SK-N-SH (cell line): ENCODE measurements around the gene RASGRF2. TPM values are rescaled to one million over a fixed set of nuclear protein-coding genes. Genes with fewer than 3 reads are reported as not detected.

Experiments
- CTCF ChIA-PET: fragments of 300-600, 350-600 bp; formaldehyde crosslinking; extraction: SDS; loops from one replicate; lab custom pipeline; 2021; lab: Yijun Ruan, JAX
- POLR2A ChIA-PET: fragments of 350-600 bp; sonication (Branson Sonifier 250); formaldehyde crosslinking; extraction: SDS; loops from one replicate; lab custom pipeline; 2020; ENCODE audit warnings: antibody characterized with exemption, inconsistent platforms; lab: Yijun Ruan, JAX
- DNase-seq: peaks from one replicate; pipeline ENCODE4 v3.0.0; 2012
- H2AFZ ChIP-seq: fragments of 200-600 bp; sonication (generic); 2 replicates; pipeline ENCODE4 v1.8.1; 2016; ENCODE audit warnings: antibody characterized with exemption, mild to moderate bottlenecking, low read depth
- H3F3A ChIP-seq: fragments of 200-600 bp; sonication (generic); replicated peaks from 2 replicates; pipeline ENCODE3; 2016; ENCODE audit warnings: antibody characterized with exemption, mild to moderate bottlenecking; ENCODE audit not compliant: insufficient read depth
- H3K27ac ChIP-seq, 2 experiments: fragments of 200-500 bp in 1 of 2; fragments of 200-600 bp in 1 of 2; sonication (Bioruptor generic) in 1 of 2; sonication (generic), shearing (Covaris generic) in 1 of 2; 2 replicates each; pipeline versions ENCODE4 v1.5.1 to v1.6.1; 2014 to 2016; ENCODE audit warnings: low read depth in 2 of 2, inconsistent platforms in 1 of 2, low read length in 1 of 2, mild to moderate bottlenecking in 1 of 2, mixed read lengths in 1 of 2
- H3K27me3 ChIP-seq: fragments of 200-600 bp; sonication (generic), shearing (Covaris generic); 2 replicates; pipeline ENCODE4 v1.6.1; 2016; ENCODE audit warnings: mixed run types; ENCODE audit not compliant: insufficient read depth
- H3K36me3 ChIP-seq, 2 experiments: fragments of 200-500 bp in 1 of 2; fragments of 200-600 bp in 1 of 2; sonication (Bioruptor generic) in 1 of 2; sonication (generic) in 1 of 2; replicated peaks in 1 of 2; 2 replicates each; pipeline versions ENCODE3 to v1.5.1; 2014 to 2016; ENCODE audit warnings: low read length in 1 of 2, mild to moderate bottlenecking in 1 of 2; ENCODE audit not compliant: insufficient read depth in 2 of 2, control insufficient read depth in 1 of 2
- H3K4me1 ChIP-seq, 2 experiments: fragments of 200-500 bp in 1 of 2; fragments of 200-600 bp in 1 of 2; sonication (Bioruptor generic) in 1 of 2; sonication (generic), shearing (Covaris generic) in 1 of 2; 2 replicates each; pipeline versions ENCODE4 v1.5.1 to v1.6.1; 2014 to 2016; ENCODE audit warnings: low read depth in 1 of 2, low read length in 1 of 2, mixed run types in 1 of 2; ENCODE audit not compliant: insufficient read depth in 2 of 2, control insufficient read depth in 1 of 2
- H3K4me2 ChIP-seq: fragments of 200-600 bp; sonication (generic), shearing (Covaris generic); 2 replicates; pipeline ENCODE4 v1.6.1; 2017; ENCODE audit warnings: mixed run types
- H3K4me3 ChIP-seq, 2 experiments: fragments of 200-500 bp in 1 of 2; fragments of 200-600 bp in 1 of 2; sonication (Bioruptor generic) in 1 of 2; sonication (generic), shearing (Covaris generic) in 1 of 2; 2 replicates each; pipeline versions ENCODE4 v1.5.1 to v1.8.1; 2014 to 2016; ENCODE audit warnings: low read depth in 2 of 2, inconsistent platforms in 1 of 2, low read length in 1 of 2, mild to moderate bottlenecking in 1 of 2, mixed read lengths in 1 of 2, moderate library complexity in 1 of 2
- H3K79me2 ChIP-seq: fragments of 200-600 bp; sonication (generic); 2 replicates; pipeline ENCODE4 v1.8.1; 2017; ENCODE audit warnings: mild to moderate bottlenecking; ENCODE audit not compliant: insufficient read depth
- H3K9ac ChIP-seq: fragments of 200-600 bp; sonication (generic); 2 replicates; pipeline ENCODE4 v1.6.1; 2017; ENCODE audit warnings: mixed run types
- H3K9me2 ChIP-seq: fragments of 200-600 bp; sonication (generic); 2 replicates; pipeline ENCODE4 v1.6.1; 2017; ENCODE audit warnings: mixed run types
- H3K9me3 ChIP-seq: fragments of 200-600 bp; sonication (generic); 2 replicates; pipeline ENCODE4 v1.6.1; 2017; ENCODE audit warnings: mixed run types, mild to moderate bottlenecking, moderate library complexity
- H4K20me1 ChIP-seq: fragments of 200-600 bp; sonication (generic); 2 replicates; pipeline ENCODE4 v1.6.1; 2017; ENCODE audit warnings: mild to moderate bottlenecking, mixed run types; ENCODE audit not compliant: insufficient read depth
- ELF1 ChIP-seq: IDR thresholded peaks from 2 replicates; pipeline ENCODE4 v1.4.0; 2012
- EP300 ChIP-seq, 2 experiments: IDR thresholded peaks; 2 replicates each; pipeline versions ENCODE4 v1.4.0 to v1.6.1; 2012; ENCODE audit warnings: borderline replicate concordance in 1 of 2, low read depth in 1 of 2, low read length in 1 of 2
- FOXJ3 ChIP-seq: sonication (generic); formaldehyde crosslinking; IDR thresholded peaks from 2 replicates; pipeline ENCODE4 v1.5.1; 2020; ENCODE audit warnings: mild to moderate bottlenecking, missing genetic modification reagents
- FOXM1 ChIP-seq: IDR thresholded peaks from 2 replicates; pipeline ENCODE4 v1.4.0; 2012; ENCODE audit warnings: low read depth, mild to moderate bottlenecking
- GATA2 ChIP-seq: sonication (generic); formaldehyde crosslinking; IDR thresholded peaks from 2 replicates; pipeline ENCODE4 v1.5.0; 2020; ENCODE audit warnings: mild to moderate bottlenecking, missing genetic modification reagents
- RAD21 ChIP-seq: IDR thresholded peaks from 2 replicates; pipeline ENCODE4 v1.6.1; 2012; ENCODE audit warnings: mild to moderate bottlenecking, low read length
- RFX5 ChIP-seq: IDR thresholded peaks from 2 replicates; pipeline ENCODE4 v1.6.1; 2012; ENCODE audit warnings: mild to moderate bottlenecking, improper control_type of control experiment, low read length
- RXRA ChIP-seq: IDR thresholded peaks from 2 replicates; pipeline ENCODE4 v1.4.0; 2012; ENCODE audit warnings: low read depth, mild to moderate bottlenecking, borderline replicate concordance
- TCF12 ChIP-seq: IDR thresholded peaks from 2 replicates; pipeline ENCODE4 v1.4.0; 2012
- WGBS: methylation state at CpG from one replicate; pipeline ENCODE4 v1.1.6; 2017; ENCODE audit warnings: low lambda C conversion rate; 5-methylcytosine and 5-hydroxymethylcytosine counted together
- polyA plus RNA-seq, 3 experiments: library from polyadenylated mRNA; depleted of rRNA; stranded (reverse); fragments of >200 nt; gene quantifications; 2 replicates each; pipeline ENCODE4 v1.2.3, GENCODE V29; 2012
- TF ChIP-seq, protein P1 (sequence below): fragments of 200-600 bp; sonication (generic); IDR thresholded peaks from 2 replicates; pipeline ENCODE4 v1.6.1; 2017; ENCODE audit warnings: antibody characterized with exemption, mild to moderate bottlenecking, moderate library complexity
- TF ChIP-seq, protein P2 (sequence below): fragments of 150-350 bp; IDR thresholded peaks from 2 replicates; pipeline ENCODE4 v1.6.1; 2016; ENCODE audit warnings: mild to moderate bottlenecking, low read depth, low read length
- TF ChIP-seq, protein P3 (sequence below): IDR thresholded peaks from 2 replicates; pipeline ENCODE4 v1.6.1; 2012; ENCODE audit warnings: mild to moderate bottlenecking, low read depth, low read length, moderate library complexity

The RASGRF2 gene
- polyA plus RNA-seq, 1 of the 3 experiments (the other 2 are of a cell fraction) = under 0.01 TPM

DNA sequence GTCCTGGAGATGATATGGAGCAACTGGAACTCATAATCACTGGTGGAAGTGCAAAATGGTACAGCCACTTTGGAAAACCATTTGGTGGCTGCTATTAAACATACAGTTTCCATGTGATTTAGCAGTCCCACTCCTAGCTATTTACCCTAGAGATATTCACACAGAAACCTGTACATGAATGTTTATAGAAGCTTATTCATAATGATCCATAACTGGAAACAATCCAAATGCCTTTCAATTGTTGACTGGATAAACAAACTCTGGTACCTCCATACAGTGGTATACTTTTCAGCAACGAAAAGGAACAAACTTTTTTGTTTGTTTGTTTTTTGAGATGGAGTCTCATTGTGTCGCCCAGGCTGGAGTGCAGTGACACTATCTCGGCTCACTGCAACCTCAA, 47.7 kb upstream of the RASGRF2 start:
- no peak overlapping the region for H3K4me2 ChIP-seq
- POLR2A ChIA-PET = no interaction called here
- no peaks in the 10 kb centered on the region for H3K9me3 ChIP-seq
- no peak overlapping the region for H3K4me3 ChIP-seq
- H3K79me2 ChIP-seq = no peaks in the 10 kb centered on the region
- peaks cover 0 to 3% of the 10 kb centered on the region in 2 experiments; a peak in 1 of 4 replicates for H3K4me1 ChIP-seq
- H3K9ac ChIP-seq = no peak overlapping the region
- H3F3A ChIP-seq = no peaks in the 10 kb centered on the region
- H2AFZ ChIP-seq = no peak overlapping the region
- CTCF ChIA-PET = no interaction called here
- 64% methylated on average over 3 of the region's 3 CpGs for WGBS
- no peaks in the 10 kb centered on the region for H3K9me2 ChIP-seq
- H3K27ac ChIP-seq = no peak overlapping the region
- H4K20me1 ChIP-seq = no peaks in the 10 kb centered on the region
- no peaks in the 10 kb centered on the region for H3K27me3 ChIP-seq
- no peak for DNase-seq
- TF ChIP-seq FOXM1 = no peak
- H3K36me3 ChIP-seq = no peaks in the 10 kb centered on the region

DNA sequence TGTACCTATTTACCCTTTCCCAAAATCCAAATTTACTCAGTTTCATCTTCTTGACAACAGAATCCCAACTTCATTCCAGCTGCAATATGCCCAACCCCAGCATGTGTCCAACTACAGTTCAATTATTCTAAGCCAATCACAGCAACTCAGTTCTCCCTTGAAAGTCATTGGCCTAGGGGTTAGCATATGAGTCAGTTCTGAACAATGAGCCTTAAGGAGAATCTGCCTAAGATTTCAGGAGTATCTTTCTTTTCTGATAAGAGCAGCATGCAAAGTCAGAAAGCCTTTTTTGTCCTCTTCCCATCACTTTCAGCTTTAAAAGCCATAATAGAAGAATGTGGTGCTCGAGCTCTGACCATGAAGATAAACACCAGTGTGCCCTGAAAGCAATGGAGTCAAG, 44.4 kb upstream of the RASGRF2 start:
- CTCF ChIA-PET = interaction anchor here (1.2 to 1.3 kb wide), 2 partner anchors 280 to 383 kb away, joined by 3 read pairs; no protein-coding TSS in a partner anchor
- 21% methylated on average over 1 of the region's 1 CpG for WGBS
- peaks cover 0 to 3% of the 10 kb centered on the region in 2 experiments; a peak in 1 of 4 replicates for H3K4me1 ChIP-seq
- H3K27ac ChIP-seq = no peak overlapping the region
- no peak overlapping the region for H3K9ac ChIP-seq
- H4K20me1 ChIP-seq = no peaks in the 10 kb centered on the region
- H3K9me2 ChIP-seq = no peaks in the 10 kb centered on the region
- no peak overlapping the region for H3K4me3 ChIP-seq
- no peak for DNase-seq
- H3K27me3 ChIP-seq = no peaks in the 10 kb centered on the region
- H3F3A ChIP-seq = no peaks in the 10 kb centered on the region
- no peak overlapping the region for H2AFZ ChIP-seq
- H3K36me3 ChIP-seq = no peaks in the 10 kb centered on the region
- H3K79me2 ChIP-seq = no peaks in the 10 kb centered on the region
- H3K9me3 ChIP-seq = no peaks in the 10 kb centered on the region
- no peak for TF ChIP-seq ELF1
- TF ChIP-seq, protein P1, sequence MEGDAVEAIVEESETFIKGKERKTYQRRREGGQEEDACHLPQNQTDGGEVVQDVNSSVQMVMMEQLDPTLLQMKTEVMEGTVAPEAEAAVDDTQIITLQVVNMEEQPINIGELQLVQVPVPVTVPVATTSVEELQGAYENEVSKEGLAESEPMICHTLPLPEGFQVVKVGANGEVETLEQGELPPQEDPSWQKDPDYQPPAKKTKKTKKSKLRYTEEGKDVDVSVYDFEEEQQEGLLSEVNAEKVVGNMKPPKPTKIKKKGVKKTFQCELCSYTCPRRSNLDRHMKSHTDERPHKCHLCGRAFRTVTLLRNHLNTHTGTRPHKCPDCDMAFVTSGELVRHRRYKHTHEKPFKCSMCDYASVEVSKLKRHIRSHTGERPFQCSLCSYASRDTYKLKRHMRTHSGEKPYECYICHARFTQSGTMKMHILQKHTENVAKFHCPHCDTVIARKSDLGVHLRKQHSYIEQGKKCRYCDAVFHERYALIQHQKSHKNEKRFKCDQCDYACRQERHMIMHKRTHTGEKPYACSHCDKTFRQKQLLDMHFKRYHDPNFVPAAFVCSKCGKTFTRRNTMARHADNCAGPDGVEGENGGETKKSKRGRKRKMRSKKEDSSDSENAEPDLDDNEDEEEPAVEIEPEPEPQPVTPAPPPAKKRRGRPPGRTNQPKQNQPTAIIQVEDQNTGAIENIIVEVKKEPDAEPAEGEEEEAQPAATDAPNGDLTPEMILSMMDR = no peak
- TF ChIP-seq TCF12 = no peak
- no peak overlapping the region for H3K4me2 ChIP-seq
- POLR2A ChIA-PET = no interaction called here

DNA sequence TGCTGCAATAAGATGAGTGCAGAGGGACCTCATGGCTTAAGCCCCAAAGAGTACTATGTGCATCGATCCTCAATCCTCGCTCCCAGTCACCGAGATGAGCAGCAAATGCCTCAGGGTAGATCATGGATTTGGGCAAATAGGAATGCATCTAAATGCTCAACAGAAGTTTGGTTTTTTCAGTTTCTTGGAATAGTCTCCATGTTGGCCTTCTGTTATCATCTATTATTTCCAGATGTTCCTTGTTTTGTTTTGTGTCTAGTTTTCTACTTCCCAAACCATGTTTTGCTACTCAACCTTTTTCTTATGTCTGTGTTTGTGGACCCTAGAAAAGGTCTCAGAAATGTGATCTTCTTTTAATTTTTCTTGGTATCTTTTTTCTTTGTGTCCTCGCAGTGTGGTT, 43.5 kb upstream of the RASGRF2 start:
- no peaks in the 10 kb centered on the region for H3K9me2 ChIP-seq
- CTCF ChIA-PET = interaction anchor here (1.2 to 1.3 kb wide), 2 partner anchors 279 to 382 kb away, joined by 3 read pairs; no protein-coding TSS in a partner anchor
- no peak overlapping the region for H3K4me2 ChIP-seq
- H2AFZ ChIP-seq = no peak overlapping the region
- H3F3A ChIP-seq = no peaks in the 10 kb centered on the region
- peaks cover 0 to 3% of the 10 kb centered on the region in 2 experiments; a peak in 1 of 4 replicates for H3K4me1 ChIP-seq
- H3K27ac ChIP-seq = no peak overlapping the region
- no peaks in the 10 kb centered on the region for H3K9me3 ChIP-seq
- no peaks in the 10 kb centered on the region for H3K27me3 ChIP-seq
- TF ChIP-seq, protein P2, sequence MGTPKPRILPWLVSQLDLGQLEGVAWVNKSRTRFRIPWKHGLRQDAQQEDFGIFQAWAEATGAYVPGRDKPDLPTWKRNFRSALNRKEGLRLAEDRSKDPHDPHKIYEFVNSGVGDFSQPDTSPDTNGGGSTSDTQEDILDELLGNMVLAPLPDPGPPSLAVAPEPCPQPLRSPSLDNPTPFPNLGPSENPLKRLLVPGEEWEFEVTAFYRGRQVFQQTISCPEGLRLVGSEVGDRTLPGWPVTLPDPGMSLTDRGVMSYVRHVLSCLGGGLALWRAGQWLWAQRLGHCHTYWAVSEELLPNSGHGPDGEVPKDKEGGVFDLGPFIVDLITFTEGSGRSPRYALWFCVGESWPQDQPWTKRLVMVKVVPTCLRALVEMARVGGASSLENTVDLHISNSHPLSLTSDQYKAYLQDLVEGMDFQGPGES = no peak
- no peak for TF ChIP-seq RXRA
- no peak for TF ChIP-seq RFX5
- no peak for TF ChIP-seq FOXJ3 (CRISPR knock-in tag)
- no peak for TF ChIP-seq RAD21
- no peak for TF ChIP-seq EP300 (IDR thresholded peaks at IDR 0.05; ENCODE audit: borderline replicate concordance in 1 of 2, low read depth in 1 of 2, low read length in 1 of 2)
- TF ChIP-seq GATA2 (CRISPR knock-in tag) = no peak
- TF ChIP-seq, protein P3, sequence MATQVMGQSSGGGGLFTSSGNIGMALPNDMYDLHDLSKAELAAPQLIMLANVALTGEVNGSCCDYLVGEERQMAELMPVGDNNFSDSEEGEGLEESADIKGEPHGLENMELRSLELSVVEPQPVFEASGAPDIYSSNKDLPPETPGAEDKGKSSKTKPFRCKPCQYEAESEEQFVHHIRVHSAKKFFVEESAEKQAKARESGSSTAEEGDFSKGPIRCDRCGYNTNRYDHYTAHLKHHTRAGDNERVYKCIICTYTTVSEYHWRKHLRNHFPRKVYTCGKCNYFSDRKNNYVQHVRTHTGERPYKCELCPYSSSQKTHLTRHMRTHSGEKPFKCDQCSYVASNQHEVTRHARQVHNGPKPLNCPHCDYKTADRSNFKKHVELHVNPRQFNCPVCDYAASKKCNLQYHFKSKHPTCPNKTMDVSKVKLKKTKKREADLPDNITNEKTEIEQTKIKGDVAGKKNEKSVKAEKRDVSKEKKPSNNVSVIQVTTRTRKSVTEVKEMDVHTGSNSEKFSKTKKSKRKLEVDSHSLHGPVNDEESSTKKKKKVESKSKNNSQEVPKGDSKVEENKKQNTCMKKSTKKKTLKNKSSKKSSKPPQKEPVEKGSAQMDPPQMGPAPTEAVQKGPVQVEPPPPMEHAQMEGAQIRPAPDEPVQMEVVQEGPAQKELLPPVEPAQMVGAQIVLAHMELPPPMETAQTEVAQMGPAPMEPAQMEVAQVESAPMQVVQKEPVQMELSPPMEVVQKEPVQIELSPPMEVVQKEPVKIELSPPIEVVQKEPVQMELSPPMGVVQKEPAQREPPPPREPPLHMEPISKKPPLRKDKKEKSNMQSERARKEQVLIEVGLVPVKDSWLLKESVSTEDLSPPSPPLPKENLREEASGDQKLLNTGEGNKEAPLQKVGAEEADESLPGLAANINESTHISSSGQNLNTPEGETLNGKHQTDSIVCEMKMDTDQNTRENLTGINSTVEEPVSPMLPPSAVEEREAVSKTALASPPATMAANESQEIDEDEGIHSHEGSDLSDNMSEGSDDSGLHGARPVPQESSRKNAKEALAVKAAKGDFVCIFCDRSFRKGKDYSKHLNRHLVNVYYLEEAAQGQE = no peak
- POLR2A ChIA-PET = no interaction called here
- no peak overlapping the region for H3K4me3 ChIP-seq
- no peaks in the 10 kb centered on the region for H3K79me2 ChIP-seq
- no peak for DNase-seq
- no peaks in the 10 kb centered on the region for H3K36me3 ChIP-seq
- no peaks in the 10 kb centered on the region for H4K20me1 ChIP-seq
- 81% methylated on average over 4 of the region's 4 CpGs for WGBS
- H3K9ac ChIP-seq = no peak overlapping the region
